Smooth muscle cell (in vitro differentiated cells): ENCODE measurements around the gene PVALEF. TPM values are rescaled to one million over a fixed set of nuclear protein-coding genes. Genes with fewer than 3 reads are reported as not detected.

Experiments
- DNase-seq: peaks from one replicate; lab custom pipeline; 2025; ENCODE audit not compliant: unreplicated experiment; lab: John Stamatoyannopoulos, UW
- H2AFZ ChIP-seq: fragments of 200-600 bp; sonication (generic); 2 replicates; pipeline ENCODE4 v1.6.0; 2016; ENCODE audit warnings: antibody characterized with exemption, low read depth, mild to moderate bottlenecking
- H3F3A ChIP-seq: fragments of 200-600 bp; sonication (generic); 2 replicates; pipeline ENCODE4 v1.6.0; 2017; ENCODE audit warnings: antibody characterized with exemption, low read depth
- H3K27ac ChIP-seq: fragments of 200-600 bp; sonication (generic); 2 replicates; pipeline ENCODE4 v1.5.1; 2016; ENCODE audit warnings: low read depth, mild to moderate bottlenecking
- H3K27me3 ChIP-seq: fragments of 200-600 bp; sonication (generic); 2 replicates; pipeline ENCODE4 v1.6.1; 2016; ENCODE audit warnings: low read depth, mild to moderate bottlenecking
- H3K36me3 ChIP-seq: fragments of 200-600 bp; sonication (generic); 2 replicates; pipeline ENCODE4 v1.5.1; 2016; ENCODE audit warnings: low read depth
- H3K4me1 ChIP-seq: fragments of 200-600 bp; sonication (generic); 2 replicates; pipeline ENCODE4 v1.5.1; 2016; ENCODE audit warnings: low read depth
- H3K4me2 ChIP-seq: fragments of 200-600 bp; sonication (generic); 2 replicates; pipeline ENCODE4 v1.6.0; 2016; ENCODE audit warnings: mild to moderate bottlenecking
- H3K4me3 ChIP-seq: fragments of 200-600 bp; sonication (generic); 2 replicates; pipeline ENCODE4 v1.5.1; 2016; ENCODE audit warnings: mild to moderate bottlenecking
- H3K79me2 ChIP-seq: fragments of 200-600 bp; sonication (generic); 2 replicates; pipeline ENCODE4 v1.6.0; 2016; ENCODE audit warnings: low read depth, mild to moderate bottlenecking
- H3K9ac ChIP-seq: fragments of 200-600 bp; sonication (generic); 2 replicates; pipeline ENCODE4 v1.6.0; 2016; ENCODE audit warnings: low read depth
- H3K9me3 ChIP-seq: fragments of 200-600 bp; sonication (generic); replicated peaks from 2 replicates; pipeline ENCODE4 v1.5.1; 2016; ENCODE audit warnings: low read depth
- H4K20me1 ChIP-seq: fragments of 200-600 bp; sonication (generic); 2 replicates; pipeline ENCODE4 v1.6.0; 2016; ENCODE audit warnings: low read depth
- WGBS: methylation state at CpG from one replicate; pipeline ENCODE4 v1.1.7; 2016; ENCODE audit warnings: low lambda C conversion rate; 5-methylcytosine and 5-hydroxymethylcytosine counted together
- polyA plus RNA-seq: library from polyadenylated mRNA; unstranded; fragments of >200 nt; fragmentation: Nextera tagmentation; extraction: Ambion mirVana; gene quantifications from 2 replicates; pipeline ENCODE4 v1.2.1, GENCODE V29; 2016
- total RNA-seq: library from RNA; depleted of rRNA; stranded (reverse); fragments of >200 nt; gene quantifications from 2 replicates; pipeline ENCODE4 v1.2.3, GENCODE V29; 2014
- TF ChIP-seq, protein P1 (sequence below): fragments of 200-600 bp; sonication (generic); IDR thresholded peaks from 2 replicates; pipeline ENCODE4 v1.5.1; 2017; ENCODE audit warnings: borderline replicate concordance, mild to moderate bottlenecking, antibody characterized with exemption; ENCODE audit not compliant: insufficient read depth, poor library complexity, severe bottlenecking

Gene PVALEF
- total and polyA plus RNA-seq, 2 experiments from 2014 or later: not detected

DNA sequence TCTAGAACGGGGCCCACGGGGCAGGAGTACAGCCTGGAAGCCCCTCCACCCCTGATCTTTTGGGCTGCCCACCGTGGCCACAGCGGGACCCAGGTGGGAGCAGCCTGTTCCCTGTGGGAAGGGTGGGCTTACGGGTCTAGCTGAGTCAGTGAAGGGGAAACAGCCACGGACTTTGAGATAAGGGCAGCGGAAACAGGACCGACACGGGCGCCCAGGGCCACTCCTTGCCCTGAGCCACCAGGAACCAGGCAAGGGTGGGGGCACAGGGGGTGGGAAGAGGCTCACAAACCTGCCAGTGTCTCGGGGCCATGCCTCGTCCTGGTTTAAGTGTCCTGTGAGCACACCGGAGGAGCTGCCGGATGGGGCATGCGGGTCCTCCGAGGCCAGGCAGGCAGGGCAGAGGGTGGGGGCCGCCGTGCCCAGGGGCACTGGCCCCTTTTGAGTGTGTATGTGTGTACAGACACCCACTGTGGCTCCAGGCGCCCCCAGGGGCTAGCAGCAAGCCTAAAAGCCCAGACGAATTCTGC is 47.6 kb upstream of the PVALEF start:
- 87% methylated on average over 19 of the region's 20 CpGs for WGBS
- Histone ChIP-seq H2AFZ (no peak overlapping the region), H4K20me1 (no peaks in the 10 kb centered on the region), H3K4me2 (no peak overlapping the region), H3K27me3 (no peaks in the 10 kb centered on the region), H3F3A (no peaks in the 10 kb centered on the region), H3K4me3 (no peak overlapping the region), H3K9ac (no peak overlapping the region), H3K9me3 (no peaks in the 10 kb centered on the region), H3K36me3 (no peaks in the 10 kb centered on the region), H3K27ac (no peak overlapping the region), H3K4me1 (no peaks in the 10 kb centered on the region), H3K79me2 (no peaks in the 10 kb centered on the region)
- DNase-seq: no peak
- TF ChIP-seq, protein P1, sequence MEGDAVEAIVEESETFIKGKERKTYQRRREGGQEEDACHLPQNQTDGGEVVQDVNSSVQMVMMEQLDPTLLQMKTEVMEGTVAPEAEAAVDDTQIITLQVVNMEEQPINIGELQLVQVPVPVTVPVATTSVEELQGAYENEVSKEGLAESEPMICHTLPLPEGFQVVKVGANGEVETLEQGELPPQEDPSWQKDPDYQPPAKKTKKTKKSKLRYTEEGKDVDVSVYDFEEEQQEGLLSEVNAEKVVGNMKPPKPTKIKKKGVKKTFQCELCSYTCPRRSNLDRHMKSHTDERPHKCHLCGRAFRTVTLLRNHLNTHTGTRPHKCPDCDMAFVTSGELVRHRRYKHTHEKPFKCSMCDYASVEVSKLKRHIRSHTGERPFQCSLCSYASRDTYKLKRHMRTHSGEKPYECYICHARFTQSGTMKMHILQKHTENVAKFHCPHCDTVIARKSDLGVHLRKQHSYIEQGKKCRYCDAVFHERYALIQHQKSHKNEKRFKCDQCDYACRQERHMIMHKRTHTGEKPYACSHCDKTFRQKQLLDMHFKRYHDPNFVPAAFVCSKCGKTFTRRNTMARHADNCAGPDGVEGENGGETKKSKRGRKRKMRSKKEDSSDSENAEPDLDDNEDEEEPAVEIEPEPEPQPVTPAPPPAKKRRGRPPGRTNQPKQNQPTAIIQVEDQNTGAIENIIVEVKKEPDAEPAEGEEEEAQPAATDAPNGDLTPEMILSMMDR: no peak

DNA sequence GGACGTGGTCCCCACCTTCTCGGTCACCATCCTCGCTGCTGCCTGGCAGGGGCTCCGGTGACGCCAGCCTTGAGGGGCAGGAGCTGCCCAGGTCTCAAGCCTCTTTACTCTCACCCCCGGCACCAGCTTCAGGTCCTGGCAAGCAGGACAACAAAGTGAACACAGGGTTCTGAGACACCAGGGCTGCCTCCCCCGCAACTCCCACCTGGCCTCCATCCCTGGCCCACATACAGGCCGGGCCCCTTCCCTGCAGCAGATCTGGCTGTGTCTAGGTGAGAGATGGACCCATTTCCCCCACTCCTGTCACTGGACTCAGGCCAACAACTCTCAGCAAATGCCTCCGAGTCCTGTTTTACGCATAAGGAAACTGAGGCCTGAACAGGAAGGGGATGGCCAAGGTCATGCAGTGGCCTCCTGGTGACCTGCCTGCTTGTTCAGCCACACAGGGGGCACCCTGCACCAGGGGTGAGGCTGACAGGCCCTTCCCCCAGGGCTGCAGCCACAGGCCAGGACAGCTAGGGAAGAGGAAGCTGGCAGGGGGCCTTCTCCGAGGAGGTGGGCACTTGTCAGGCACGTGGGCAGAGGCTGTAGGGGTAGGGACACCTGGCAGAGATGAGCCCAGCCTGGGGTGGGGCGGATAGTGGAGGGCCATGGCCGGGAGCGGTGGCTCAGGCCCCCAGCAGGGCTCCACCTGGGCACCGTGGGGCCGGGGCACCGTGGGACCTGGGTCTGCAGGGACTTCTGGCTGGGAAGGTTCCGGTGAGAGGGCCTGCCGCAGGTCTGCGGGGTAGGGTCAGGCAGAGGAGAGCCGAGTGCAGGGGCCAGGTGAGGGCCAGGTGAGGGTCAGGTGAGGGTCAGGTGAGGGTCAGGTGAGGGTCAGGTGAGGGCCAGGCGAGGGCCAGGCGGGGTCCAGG is 46.7 kb upstream of the PVALEF start:
- no peaks in the 10 kb centered on the region for H3K4me1 ChIP-seq
- H2AFZ ChIP-seq: no peak overlapping the region
- H3K9ac ChIP-seq: peak overlapping the region; percentile 71
- no peaks in the 10 kb centered on the region for H4K20me1 ChIP-seq
- H3K4me2 ChIP-seq: peak overlapping the region; percentile 86
- no peaks in the 10 kb centered on the region for H3K36me3 ChIP-seq
- TF ChIP-seq, protein P1: no peak
- H3K27me3 ChIP-seq: no peaks in the 10 kb centered on the region
- 75% methylated on average over 21 of the region's 24 CpGs for WGBS
- H3K79me2 ChIP-seq: no peaks in the 10 kb centered on the region
- peak overlapping the region; percentile 50 for H3K4me3 ChIP-seq
- no peaks in the 10 kb centered on the region for H3F3A ChIP-seq
- no peak overlapping the region for H3K27ac ChIP-seq
- no peak for DNase-seq
- no peaks in the 10 kb centered on the region for H3K9me3 ChIP-seq

DNA sequence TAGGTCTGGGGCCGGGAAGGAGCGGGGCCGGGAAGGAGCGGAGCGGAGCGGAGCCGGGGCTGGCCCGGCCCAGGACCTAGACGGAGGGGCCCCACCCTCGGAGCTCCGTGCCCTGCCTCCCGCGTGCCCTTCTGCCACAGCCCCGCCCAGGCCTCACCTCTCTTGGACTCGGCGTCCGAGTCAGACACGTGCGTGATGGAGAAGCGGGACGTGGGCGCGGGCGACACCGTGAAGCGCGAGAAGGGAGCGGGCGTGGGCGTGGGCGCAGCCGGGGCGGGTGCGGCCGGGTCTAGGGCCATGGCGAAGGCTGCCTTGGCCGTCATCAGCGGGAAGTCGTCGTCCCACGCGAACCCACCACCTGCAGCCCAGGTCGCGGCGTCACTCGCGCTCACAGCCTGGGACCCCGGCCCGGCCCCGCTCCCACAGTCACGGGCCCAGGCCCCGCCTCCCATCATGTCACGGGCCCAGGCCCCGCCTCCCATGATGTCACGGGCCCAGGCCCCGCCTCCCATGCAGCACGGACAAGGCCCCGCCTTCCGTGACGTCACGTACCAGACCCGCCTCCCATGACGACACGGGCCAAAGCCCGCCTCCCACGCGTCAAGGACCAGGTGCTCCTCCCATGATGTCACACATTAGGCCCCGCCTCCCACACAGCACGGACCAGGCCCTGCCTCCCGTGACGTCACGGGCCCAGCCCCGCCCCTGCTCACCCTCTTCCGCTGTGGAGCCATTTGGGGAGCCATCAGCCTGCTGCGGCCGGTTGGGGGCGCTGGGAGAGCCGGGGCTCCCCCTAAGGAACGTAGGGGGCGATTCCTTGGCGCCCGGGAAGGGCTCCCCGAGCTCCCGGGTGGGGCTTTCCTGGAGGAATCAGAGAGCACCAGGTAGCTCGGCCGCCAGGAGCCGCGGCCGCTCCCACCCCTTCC is 45.8 kb upstream of the PVALEF start:
- H3K27me3 ChIP-seq: no peaks in the 10 kb centered on the region
- no peaks in the 10 kb centered on the region for H3K9me3 ChIP-seq
- H3K9ac ChIP-seq: peak overlapping the region; percentile 71
- no peaks in the 10 kb centered on the region for H3F3A ChIP-seq
- peak; percentile 88 for DNase-seq
- H3K4me1 ChIP-seq: no peaks in the 10 kb centered on the region
- H3K4me3 ChIP-seq: peak overlapping the region; percentile 50
- TF ChIP-seq, protein P1: peak; percentile 26
- peak overlapping the region; percentile 40 for H3K27ac ChIP-seq
- H2AFZ ChIP-seq: no peak overlapping the region
- H3K4me2 ChIP-seq: peak overlapping the region; percentile 86
- 23% methylated on average over 41 of the region's 89 CpGs for whole genome bisulfite sequencing
- H3K36me3 ChIP-seq: no peaks in the 10 kb centered on the region
- H3K79me2 ChIP-seq: no peaks in the 10 kb centered on the region
- no peaks in the 10 kb centered on the region for H4K20me1 ChIP-seq
